ENCODE results near the gene POU3F2. TPM values are rescaled to one million over a fixed set of nuclear protein-coding genes. Genes with fewer than 3 reads are reported as not detected.

POU3F2 gene
- total RNA-seq, 4 donors from 2014 or later = not detected

- peaks cover 0 to 53% of the 10 kb centered on the region in 2 donors for H3K27me3 ChIP-seq
- no peak for TF ChIP-seq POLR2A (IDR thresholded peaks at IDR 0.05)
- no peak for TF ChIP-seq CTCF (IDR thresholded peaks at IDR 0.05)
- no peak for DNase-seq
- peaks cover 0 to 23% (median 0%) of the 10 kb centered on the region in 4 donors for H3K4me1 ChIP-seq
- no peak overlapping the region for H3K27ac ChIP-seq
- H3K9me3 ChIP-seq = no peaks in the 10 kb centered on the region
- no peaks in the 10 kb centered on the region for H3K36me3 ChIP-seq
- H3K4me3 ChIP-seq = no peak overlapping the region
Observed at GRCh38 chr6:98823428-98824161, 10.8 kb upstream of the POU3F2 start.

GRCh38 chr6:98824162-98824901 lies 10.0 kb upstream of the POU3F2 start:
- H3K9me3 ChIP-seq = no peaks in the 10 kb centered on the region
- peaks cover 0 to 23% (median 0%) of the 10 kb centered on the region in 4 donors for H3K4me1 ChIP-seq
- no peak overlapping the region for H3K4me3 ChIP-seq
- H3K27ac ChIP-seq = no peak overlapping the region
- no peaks in the 10 kb centered on the region for H3K36me3 ChIP-seq
- DNase-seq = no peak
- H3K27me3 ChIP-seq = peaks cover 0 to 59% of the 10 kb centered on the region in 2 donors
- no peak for TF ChIP-seq POLR2A (IDR thresholded peaks at IDR 0.05)
- no peak for TF ChIP-seq CTCF (IDR thresholded peaks at IDR 0.05)

- H3K4me3 ChIP-seq = no peak overlapping the region
- peaks cover 0 to 23% (median 0%) of the 10 kb centered on the region in 4 donors for H3K4me1 ChIP-seq
Observed at GRCh38 chr6:98824902-98825599, 9.3 kb upstream of the POU3F2 start.

GRCh38 chr6:98825600-98826230 lies 8.7 kb upstream of the POU3F2 start:
- peaks cover 0 to 69% of the 10 kb centered on the region in 2 donors for H3K27me3 ChIP-seq
- H3K4me1 ChIP-seq = peaks cover 0 to 23% (median 0%) of the 10 kb centered on the region in 4 donors
- TF ChIP-seq CTCF (IDR thresholded peaks at IDR 0.05) = no peak
- no peak for TF ChIP-seq POLR2A (IDR thresholded peaks at IDR 0.05)
- H3K4me3 ChIP-seq = no peak overlapping the region
- H3K27ac ChIP-seq = no peak overlapping the region
- no peaks in the 10 kb centered on the region for H3K36me3 ChIP-seq
- H3K9me3 ChIP-seq = no peaks in the 10 kb centered on the region
- DNase-seq = no peak

More at GRCh38 chr6:98824902-98825599, 9.3 kb upstream of the POU3F2 start:
- Histone ChIP-seq H3K27me3 (peaks cover 0 to 63% of the 10 kb centered on the region in 2 donors), H3K9me3 (no peaks in the 10 kb centered on the region), H3K27ac (no peak overlapping the region), H3K36me3 (no peaks in the 10 kb centered on the region)
- no peak for TF ChIP-seq POLR2A (IDR thresholded peaks at IDR 0.05)
- no peak for DNase-seq

- no peak for DNase-seq
- TF ChIP-seq CTCF (IDR thresholded peaks at IDR 0.05) (no peak), POLR2A (IDR thresholded peaks at IDR 0.05) (no peak)
- no peak overlapping the region for H3K27ac ChIP-seq
- H3K9me3 ChIP-seq = peaks cover 0 to 6% (median 0%) of the 10 kb centered on the region in 4 donors
- H3K4me3 ChIP-seq = no peak overlapping the region
- no peaks in the 10 kb centered on the region for H3K36me3 ChIP-seq
- H3K4me1 ChIP-seq = peaks cover 0 to 40% (median 2%) of the 10 kb centered on the region in 4 donors
- H3K27me3 ChIP-seq = peaks cover 0 to 87% of the 10 kb centered on the region in 2 donors
Observed at GRCh38 chr6:98827295-98828159, 6.8 kb upstream of the POU3F2 start.

Measured in Peyer's patch (tissue), 4 donors.